Head of caudate nucleus (tissue), 42 donors: ENCODE measurements around the gene GPC2.
"Not testable (repeated sequence)": the region's sequence is repeated elsewhere in the genome, so short reads cannot be mapped to it uniquely, and the experiment has no call there.

ENCODE experiments used
- DNase-seq, 42 donors: peaks; one replicate each; pipeline versions ENCODE4 v3.0.0 to v3.0.0-alpha.2; 2020 to 2021; ENCODE audit warnings: mixed read lengths in 7 of 42
- intact Hi-C: fragments of 100-400 bp; cut with DNase I; formaldehyde crosslinking; loops from one replicate; pipeline ENCODE4 v1.15.0; 2022

Gene GPC2

DNA sequence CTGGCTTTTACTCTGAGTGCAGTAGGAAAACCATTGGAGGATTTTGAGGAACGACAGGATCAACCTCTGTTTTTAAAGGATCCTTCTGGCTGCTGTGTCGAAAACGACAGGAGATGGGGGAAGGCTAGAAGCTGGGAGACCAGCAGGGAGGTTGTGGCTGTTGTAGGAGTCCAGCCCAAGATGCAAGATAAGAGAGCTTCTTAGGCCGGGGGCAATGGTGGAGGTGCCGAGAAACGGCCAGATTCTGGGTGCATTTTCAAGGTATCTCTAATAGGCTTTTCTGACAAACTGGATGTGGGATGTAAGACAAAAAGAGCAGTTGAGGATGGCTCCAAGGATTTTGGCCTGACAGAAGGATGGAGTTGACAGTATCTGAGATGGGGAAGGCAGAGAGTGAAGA lies 32.3 kb upstream of the GPC2 start:
- no peak for DNase-seq
- intact Hi-C loops, result no loop called here

DNA sequence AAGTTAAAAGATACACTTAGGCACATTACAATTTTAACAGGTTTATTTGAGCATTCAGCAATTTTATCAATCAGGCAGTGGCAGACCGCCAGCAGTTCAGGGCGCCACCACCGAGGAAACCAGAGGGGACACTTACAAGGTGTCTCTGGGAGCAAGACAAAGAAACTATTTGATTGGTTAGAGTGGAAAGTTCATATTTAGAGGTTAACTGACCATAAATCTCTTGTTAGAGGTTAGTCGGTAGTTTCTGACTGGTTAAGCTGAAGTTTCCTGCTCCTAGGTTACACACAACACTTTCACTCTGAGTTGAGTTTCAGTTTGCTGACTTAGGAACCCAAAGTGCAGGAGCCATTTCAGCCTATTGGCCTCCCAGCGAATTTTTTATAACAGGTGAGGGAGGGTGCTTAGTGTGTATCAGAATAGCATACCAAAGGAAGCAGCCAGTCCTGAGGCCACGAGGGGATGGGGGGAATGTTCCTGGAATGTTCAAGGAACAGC lies 31.8 kb upstream of the GPC2 start:
- intact Hi-C loops, result no loop called here
- no peak for DNase-seq

DNA sequence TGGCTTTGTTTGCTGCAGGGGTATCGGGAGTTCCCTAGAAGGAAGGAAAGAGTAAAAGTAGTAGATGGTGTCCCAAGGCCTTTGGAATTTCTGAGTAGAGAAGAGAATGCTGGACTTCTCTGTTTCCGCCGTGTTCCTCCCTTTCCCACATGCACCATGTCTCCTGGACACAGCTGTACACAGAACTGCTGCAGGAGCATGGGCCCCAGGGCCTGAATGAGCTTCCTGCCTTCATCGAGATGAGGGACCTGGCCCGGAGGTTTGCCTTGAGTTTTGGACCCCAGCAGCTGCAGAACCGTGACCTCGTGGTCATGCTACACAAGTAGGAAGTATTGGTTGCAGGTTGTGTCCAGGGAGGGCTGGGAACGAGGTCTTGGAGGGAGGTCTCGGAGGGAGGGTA lies 27.3 kb upstream of the GPC2 start:
- intact Hi-C loops, result no loop called here
- no peak for DNase-seq

DNA sequence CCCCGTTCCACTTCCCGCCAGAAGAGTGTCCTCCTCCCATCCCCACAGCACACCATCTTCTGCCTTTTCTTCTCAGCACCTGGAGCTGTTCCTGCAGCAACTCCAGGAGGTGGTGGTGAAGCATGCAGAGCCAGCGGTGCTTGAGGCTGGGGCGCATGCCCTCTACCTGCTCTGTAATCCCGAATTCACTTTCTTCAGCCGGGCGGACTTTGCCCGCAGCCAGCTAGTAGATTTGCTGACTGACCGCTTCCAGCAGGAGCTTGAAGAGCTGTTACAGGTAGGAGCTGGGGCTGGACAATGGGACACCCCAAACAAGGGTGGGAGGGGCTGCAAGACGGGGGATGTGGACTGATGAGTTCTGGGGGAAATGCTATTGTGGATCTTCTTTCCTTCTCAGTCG lies 23.5 kb upstream of the GPC2 start:
- DNase-seq, result no peak
- intact Hi-C loops, result no loop called here

DNA sequence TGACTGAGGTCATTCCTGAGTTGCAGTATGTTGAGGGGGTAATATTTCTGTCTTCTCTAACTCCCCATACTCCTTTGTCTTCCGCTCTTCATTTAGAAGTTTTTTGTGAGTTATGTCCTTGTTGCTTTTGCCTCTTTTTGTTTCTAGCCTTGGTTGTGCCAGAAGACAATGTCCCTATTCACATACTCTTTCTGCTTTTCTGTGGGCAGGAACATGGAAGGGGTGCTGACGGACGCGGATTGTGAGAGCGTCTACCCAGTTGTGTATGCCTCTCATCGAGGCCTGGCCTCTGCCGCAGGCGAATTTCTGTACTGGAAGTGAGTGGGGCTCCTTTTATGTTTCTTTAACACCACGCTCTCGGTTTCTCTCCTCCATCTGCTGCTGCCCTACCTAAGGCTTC lies 21.1 kb upstream of the GPC2 start:
- DNase-seq, result peak in 1 of 42 donors; percentile 21
- intact Hi-C loops, result no loop called here

DNA sequence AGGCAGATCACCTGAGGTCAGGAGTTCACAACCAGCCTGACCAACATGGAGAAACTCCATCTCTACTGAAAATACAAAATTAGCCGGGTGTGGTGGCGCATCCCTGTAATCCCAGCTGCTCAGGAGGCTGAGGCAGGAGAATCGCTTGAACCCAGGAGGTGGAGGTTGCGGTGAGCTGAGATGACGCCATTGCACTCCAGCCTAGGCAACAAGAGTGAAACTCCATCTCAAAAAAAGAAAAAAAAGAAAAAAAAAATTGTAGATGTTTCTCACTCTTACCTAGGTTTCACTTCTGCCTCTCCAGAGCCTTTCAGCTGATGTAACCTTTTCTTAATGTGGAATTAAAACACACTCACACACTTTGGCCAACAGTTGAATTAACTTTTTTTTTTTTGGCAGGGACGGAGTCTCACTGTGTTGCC lies 18.7 kb upstream of the GPC2 start:
- intact Hi-C loops, DNase-seq: not testable (repeated sequence)

DNA sequence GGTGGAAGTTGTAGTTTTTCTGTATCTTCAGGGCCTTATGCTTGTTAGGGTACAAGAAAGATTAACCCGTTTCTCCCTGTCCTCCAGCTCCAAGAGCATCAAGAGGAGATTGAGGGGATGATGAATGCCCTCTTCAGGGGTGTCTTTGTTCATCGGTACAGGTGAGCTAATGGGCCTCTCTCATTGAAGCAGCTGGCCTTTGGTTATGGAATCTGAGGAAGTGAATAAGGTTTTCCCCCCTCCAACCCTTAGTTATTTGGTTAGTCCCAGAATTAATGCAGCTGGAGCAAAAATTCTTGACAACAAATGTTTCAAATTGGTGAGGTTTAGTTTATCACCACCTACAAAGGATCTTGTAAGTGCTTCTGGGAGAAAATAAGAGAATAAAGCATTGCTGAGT lies 18.0 kb upstream of the GPC2 start:
- intact Hi-C loops, result no loop called here
- no peak for DNase-seq

DNA sequence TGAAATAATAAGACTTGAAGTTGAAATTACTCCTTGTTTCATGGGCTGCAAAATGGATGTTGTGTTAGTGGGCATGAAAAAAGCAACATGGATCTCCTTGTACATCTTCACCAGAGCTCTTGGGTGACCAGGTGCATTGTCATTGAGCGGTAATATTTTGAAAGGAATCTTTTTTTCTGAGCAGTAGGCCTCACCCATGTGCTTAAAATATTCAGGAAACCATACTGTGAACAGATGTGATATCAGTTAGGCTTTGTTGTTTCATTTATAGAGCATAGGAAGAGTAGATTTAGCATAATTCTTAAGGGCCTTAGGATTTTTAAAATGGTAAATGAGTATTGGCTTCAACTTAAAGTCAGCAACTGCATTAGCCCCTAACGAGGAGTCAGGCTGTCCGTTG lies 15.8 kb upstream of the GPC2 start:
- no peak for DNase-seq
- intact Hi-C loops, result no loop called here

DNA sequence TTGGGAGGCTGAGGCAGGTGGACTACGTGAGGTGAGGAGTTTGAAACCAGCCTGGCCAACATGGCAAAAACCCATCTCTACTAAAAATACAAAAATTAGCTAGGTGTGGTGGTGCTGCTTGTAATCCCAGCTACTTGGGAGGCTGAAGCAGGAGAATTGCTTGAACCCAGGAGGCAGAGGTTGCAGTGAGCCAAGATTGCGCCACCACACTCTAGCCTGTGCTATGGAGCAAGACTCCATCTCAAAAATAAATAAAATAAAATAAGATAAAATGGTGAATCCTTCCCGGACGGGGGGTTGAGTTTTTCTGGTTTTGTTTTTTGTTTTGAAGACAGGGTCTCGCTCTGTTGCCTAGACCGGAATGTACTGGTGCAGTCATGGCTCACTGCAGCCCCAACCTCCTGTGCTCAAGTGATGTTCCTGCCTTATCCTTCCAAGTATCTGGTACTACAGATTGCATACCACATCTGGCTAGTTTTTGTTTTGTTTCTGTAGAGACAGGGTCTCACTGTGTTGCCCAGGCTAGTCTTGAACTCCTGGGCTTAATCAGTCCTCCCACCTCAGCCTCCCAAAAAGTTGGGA lies 15.2 kb upstream of the GPC2 start:
- intact Hi-C loops, result not testable (repeated sequence)

DNA sequence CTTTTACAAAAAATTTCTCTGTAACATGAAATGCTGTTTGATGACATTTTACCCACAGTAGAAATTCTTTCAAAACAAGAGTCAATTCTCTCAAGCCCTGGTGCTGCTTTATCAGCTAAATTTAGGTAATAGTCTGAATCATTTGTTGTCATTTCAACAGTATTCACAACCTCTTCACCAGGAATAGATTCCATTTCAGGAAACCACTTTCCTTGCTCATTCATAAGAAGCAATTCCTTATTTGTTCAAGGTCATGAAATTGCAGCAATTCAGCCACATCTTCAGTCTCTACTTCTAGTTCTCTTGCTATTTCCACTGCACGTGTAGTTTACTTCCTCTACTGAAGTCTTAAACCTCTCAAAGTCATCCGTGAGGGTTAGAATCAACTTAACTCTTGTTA lies 14.6 kb upstream of the GPC2 start:
- intact Hi-C loops, result no loop called here
- no peak for DNase-seq

More for the DNA sequence above, 15.2 kb upstream of the GPC2 start:
- not testable (repeated sequence) for DNase-seq

DNA sequence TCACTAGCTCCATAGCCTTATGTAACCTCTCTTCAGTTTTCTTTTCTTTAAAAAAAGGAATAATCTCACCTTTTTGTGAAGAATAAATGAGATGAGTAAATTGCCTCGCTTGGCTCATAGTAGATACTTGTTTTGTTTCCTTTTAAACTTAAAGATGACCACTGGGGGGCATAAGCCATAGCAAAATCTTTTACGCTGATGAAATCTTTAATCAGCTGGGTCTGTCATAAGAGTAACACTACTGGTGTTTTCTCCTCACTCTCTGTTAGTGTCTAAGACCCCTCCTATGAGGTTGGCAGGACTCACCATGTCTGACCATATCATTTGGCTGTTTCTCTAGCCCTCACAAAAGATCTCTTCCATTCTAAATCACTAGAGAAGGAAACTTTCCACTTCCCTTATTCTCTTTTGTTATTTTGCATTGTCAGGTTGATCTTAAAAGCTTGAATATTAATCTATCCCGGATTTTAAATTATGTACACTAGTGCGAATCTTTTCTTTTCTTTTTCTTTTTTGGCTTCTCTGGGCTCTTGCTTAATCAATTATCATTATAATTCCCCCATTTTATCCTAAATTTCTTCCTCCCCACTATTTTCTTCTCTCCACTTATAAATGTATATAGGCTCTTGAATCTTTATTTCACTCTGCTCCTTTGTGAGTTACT lies 13.0 kb upstream of the GPC2 start:
- no peak for DNase-seq

DNA sequence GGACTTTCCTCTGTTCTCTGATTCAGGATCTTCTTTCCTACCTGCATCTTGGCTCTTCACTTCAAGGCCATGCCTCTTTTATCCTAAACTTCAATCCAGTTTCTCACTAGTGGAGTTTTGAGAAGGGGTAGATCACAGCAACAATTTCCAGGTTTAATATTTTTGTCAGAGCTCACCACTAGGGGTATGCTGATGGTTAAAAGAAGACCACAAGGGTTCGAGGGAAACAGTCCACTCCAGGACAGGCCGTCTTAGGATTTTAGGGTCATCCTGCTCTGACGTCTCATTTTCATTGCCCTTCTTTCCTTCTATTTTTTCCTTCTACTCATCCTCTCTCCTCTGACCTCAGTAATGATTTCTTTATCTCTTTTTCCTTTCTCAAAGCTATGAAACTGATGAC lies 11.9 kb upstream of the GPC2 start:
- intact Hi-C loops, result no loop called here
- DNase-seq, result no peak

More for the DNA sequence above, 13.0 kb upstream of the GPC2 start:
- intact Hi-C loops, result no loop called here

DNA sequence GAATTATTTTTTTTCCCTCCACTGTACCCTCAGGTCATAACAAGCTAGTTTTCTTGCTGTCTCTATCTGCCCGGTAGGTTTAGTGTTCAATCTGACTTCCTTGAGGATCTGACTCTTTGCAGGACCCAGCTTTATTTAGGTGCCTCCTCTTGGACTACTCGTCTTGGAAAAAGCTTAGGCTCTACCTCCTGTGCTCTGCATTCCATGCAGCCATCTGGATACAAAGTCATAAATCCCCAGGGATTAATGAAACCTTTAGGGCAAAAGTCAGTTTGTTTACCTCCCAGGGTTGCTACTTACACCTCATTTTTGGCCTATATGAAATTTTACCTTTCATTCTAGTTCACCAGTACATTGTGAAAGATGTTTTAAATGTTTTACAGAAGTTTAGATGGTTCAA lies 8.5 kb upstream of the GPC2 start:
- intact Hi-C loops, result no loop called here
- DNase-seq, result no peak

DNA sequence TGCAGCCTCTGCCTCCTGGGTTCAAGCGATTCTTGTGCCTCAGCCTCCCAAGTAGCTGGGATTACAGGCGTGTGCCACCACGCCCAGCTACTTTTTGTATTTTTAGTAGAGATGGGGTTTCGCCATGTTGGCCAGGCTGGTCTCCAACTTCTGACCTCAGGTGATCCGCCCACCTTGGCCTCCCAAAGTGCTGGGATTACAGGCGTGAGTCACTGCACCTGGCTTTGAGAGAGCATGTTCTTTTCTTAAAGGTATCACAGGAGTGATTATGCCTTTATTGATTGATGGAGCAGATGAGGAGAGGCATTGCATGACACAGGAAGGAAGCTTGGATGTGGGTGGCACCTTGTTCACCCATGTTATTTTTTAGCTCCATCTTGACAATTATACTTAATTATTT lies 5.9 kb upstream of the GPC2 start:
- DNase-seq, intact Hi-C loops: not testable (repeated sequence)

DNA sequence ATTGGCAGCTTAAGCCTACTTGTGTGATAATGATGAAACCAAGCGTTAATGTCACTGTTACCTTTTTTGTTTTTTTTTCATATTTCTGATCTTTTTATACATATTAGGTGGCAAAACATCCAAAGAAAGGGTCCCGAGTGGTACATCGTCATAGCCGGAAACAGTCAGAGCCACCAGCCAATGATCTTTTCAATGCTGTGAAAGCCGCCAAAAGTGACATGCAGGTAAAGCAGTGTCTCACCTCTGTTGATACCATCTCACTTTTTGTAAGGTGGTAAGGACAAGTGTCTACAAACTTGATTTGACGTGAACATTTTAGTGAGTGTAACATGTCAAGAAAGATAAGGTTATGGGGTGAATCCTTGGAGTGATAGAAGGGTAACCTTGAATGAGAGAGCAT lies 5.4 kb upstream of the GPC2 start:
- intact Hi-C loops, DNase-seq: not testable (repeated sequence)

DNA sequence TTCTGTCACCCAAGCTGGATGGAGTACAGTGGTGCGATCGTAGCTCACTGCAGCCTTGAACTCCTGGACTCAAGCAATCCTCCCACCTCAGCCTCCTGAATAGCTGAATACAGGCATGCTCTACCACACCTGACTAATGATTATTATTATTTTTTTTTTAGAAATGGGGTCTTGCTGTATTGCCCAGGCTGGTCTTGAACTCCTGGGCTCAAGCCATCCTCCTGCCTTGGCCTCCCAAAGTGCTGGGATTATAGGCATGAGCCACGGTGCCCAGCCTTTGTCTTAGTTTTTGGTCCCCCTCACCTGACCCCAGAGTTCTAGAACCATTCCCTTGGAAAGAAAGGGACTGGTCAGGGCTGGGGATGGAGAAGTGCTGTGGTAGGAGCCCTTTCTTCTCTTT lies 2.9 kb upstream of the GPC2 start:
- intact Hi-C loops, result not testable (repeated sequence)

DNA sequence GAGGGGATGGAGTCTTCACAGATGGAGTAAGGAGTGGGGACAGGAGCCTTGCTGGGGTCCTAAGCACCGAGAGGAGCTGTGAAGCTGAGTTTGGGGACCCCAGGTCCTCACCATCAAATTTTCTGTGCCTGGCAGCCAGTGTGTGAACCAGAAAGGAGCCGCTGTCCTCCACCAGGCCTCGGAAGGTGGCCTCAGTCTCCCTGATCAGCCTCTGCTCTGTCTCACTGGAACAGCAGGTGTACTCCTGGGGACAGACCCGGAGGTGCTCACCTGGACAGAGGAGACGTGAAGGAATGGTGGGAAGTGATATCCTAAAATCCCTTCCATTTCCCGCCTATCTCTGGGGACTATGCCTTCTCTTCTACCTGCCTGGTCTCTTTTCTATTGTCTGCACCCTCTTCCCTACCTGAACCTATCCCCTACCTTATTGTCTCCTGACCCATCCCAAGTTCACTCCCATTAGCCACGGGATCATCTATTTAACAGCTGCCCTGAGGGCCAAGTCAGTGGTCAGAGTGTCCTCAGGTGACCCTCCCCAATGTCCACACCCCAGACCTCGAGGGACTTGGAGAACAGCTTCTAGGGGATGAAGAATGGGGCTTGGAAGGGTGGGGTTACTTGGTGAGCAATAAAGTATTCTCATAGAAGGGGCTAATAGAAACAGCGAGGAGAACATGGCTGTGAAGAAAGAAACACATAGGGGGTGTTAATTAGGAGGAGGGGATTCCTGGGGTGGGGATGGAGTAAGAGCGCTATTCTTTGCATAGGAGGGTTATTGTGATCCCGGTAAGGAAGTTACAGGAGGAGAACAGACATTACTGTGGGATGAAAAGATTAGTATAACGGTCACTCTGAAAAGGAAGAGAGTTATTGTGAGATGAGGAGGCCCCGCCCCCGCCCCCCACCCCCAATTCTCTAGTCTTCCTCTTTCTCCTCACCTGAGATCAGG lies 811 bp downstream of the GPC2 start:
- peak in 2 of 42 donors; percentile 15 to 40 for DNase-seq
- intact Hi-C loops, result no loop called here

More for the DNA sequence above, 2.9 kb upstream of the GPC2 start:
- DNase-seq, result not testable (repeated sequence)

DNA sequence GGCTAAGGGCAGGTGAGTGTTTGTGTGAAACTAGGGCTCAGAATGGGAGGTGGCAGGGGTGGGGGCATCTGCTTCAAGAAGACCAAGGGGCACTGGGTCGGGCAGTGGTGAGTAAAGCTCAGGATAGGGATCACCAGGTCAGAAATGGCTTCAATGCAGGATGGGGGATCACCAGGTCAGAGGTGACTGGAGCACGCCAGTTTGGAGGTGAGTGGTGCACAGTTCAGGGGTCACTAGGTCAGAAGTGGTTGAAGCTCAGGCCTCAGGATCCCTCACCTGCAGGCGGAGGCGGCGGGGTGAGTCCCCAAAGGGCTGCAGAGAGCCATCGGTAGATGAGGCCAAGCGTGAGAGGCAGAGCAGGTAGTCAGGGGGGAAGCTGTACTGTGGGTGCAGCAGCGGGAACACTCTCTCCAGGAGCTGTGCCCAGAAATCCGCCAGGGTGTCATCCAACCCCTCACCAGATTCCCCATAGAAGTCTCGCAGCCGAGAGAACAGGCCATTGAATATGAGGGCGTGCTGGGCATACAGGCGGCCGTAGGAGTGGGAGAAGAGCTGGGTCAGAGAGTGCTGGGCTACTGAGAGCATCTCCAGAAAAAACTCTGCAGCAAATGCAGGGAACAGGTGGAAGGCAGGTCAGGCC lies 1.8 kb downstream of the GPC2 start:
- intact Hi-C loops, result no loop called here
- DNase-seq, result peak in 1 of 42 donors; percentile 20

DNA sequence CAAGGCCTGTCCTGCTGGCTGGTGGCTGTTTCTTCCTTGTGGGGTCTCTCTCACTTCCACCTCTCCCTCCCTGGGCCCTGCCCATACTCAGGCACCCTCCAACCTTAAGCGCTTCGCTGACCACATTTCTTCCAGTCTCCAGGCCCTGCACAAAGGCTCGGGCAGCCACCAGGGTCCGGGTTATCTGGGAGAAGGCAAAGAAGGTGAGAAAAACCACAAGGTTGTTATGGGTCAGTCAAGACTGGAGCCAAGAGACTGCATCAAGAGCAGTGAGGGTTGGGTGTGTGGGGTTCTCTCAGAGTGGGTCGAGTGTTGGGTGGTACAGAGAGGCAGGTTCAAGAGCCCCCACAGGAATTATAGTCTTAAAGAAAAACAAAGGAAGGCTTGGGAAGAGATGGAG lies 2.6 kb downstream of the GPC2 start:
- intact Hi-C loops, result no loop called here
- DNase-seq, result no peak
